Measurements from ENCODE around the gene AATF.

Gene AATF

GRCh38 chr17:36919407-36919968, 29.3 kb upstream of the AATF start:
- Histone ChIP-seq H3F3A (ENCODE audit: insufficient read depth, low read length) (no peaks in the 10 kb centered on the region), H3K4me3 (ENCODE audit: low read length) (no peak overlapping the region), H3K4me1 (ENCODE audit: low read length) (no peaks in the 10 kb centered on the region), H2AFZ (ENCODE audit: low read length) (no peak overlapping the region), H3K36me3 (replicated peaks; ENCODE audit: insufficient read depth, low read length) (no peaks in the 10 kb centered on the region), H3K27ac (ENCODE audit: low read length) (no peak overlapping the region), H4K20me1 (ENCODE audit: insufficient read depth, low read length) (no peaks in the 10 kb centered on the region), H3K79me2 (ENCODE audit: low read length) (no peaks in the 10 kb centered on the region), H3K9me3 (replicated peaks; ENCODE audit: insufficient read depth, low read length) (no peaks in the 10 kb centered on the region), H3K27me3 (replicated peaks; ENCODE audit: insufficient read depth, low read length) (peaks cover 6% of the 10 kb centered on the region; the same call in 1 of the 2 replicates), H3K4me2 (ENCODE audit: low read depth, low read length) (no peak overlapping the region), H3K9ac (ENCODE audit: low read length) (no peak overlapping the region), H3K9me2 (replicated peaks; ENCODE audit: insufficient read depth, low read length) (no peaks in the 10 kb centered on the region)
- DNase-seq: no peak
- TF ChIP-seq EZH2 (optimal IDR thresholded peaks at IDR 0.05; ENCODE audit: low read depth, low read length): no peak
- TF ChIP-seq, protein P1, sequence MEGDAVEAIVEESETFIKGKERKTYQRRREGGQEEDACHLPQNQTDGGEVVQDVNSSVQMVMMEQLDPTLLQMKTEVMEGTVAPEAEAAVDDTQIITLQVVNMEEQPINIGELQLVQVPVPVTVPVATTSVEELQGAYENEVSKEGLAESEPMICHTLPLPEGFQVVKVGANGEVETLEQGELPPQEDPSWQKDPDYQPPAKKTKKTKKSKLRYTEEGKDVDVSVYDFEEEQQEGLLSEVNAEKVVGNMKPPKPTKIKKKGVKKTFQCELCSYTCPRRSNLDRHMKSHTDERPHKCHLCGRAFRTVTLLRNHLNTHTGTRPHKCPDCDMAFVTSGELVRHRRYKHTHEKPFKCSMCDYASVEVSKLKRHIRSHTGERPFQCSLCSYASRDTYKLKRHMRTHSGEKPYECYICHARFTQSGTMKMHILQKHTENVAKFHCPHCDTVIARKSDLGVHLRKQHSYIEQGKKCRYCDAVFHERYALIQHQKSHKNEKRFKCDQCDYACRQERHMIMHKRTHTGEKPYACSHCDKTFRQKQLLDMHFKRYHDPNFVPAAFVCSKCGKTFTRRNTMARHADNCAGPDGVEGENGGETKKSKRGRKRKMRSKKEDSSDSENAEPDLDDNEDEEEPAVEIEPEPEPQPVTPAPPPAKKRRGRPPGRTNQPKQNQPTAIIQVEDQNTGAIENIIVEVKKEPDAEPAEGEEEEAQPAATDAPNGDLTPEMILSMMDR (IDR thresholded peaks at IDR 0.05; ENCODE audit: low read length): no peak
- TF ChIP-seq EZH2phosphoT487 (IDR thresholded peaks at IDR 0.05; ENCODE audit: low read length): no peak

- H3K79me2 ChIP-seq (ENCODE audit: low read length): no peaks in the 10 kb centered on the region
- no peaks in the 10 kb centered on the region for H4K20me1 ChIP-seq (ENCODE audit: insufficient read depth, low read length)
- no peaks in the 10 kb centered on the region for H3K9me3 ChIP-seq (replicated peaks; ENCODE audit: insufficient read depth, low read length)
- peaks cover 6% of the 10 kb centered on the region; the same call in 1 of the 2 replicates for H3K27me3 ChIP-seq (replicated peaks; ENCODE audit: insufficient read depth, low read length)
- no peaks in the 10 kb centered on the region for H3F3A ChIP-seq (ENCODE audit: insufficient read depth, low read length)
- no peak for DNase-seq
- no peaks in the 10 kb centered on the region for H3K36me3 ChIP-seq (replicated peaks; ENCODE audit: insufficient read depth, low read length)
- H3K4me3 ChIP-seq (ENCODE audit: low read length): no peak overlapping the region
- H3K9ac ChIP-seq (ENCODE audit: low read length): no peak overlapping the region
- TF ChIP-seq EZH2phosphoT487 (IDR thresholded peaks at IDR 0.05; ENCODE audit: low read length) (no peak), EZH2 (optimal IDR thresholded peaks at IDR 0.05; ENCODE audit: low read depth, low read length) (no peak)
- TF ChIP-seq, protein P1 (IDR thresholded peaks at IDR 0.05; ENCODE audit: low read length): no peak
- no peak overlapping the region for H3K27ac ChIP-seq (ENCODE audit: low read length)
- H3K4me1 ChIP-seq (ENCODE audit: low read length): no peaks in the 10 kb centered on the region
- no peaks in the 10 kb centered on the region for H3K9me2 ChIP-seq (replicated peaks; ENCODE audit: insufficient read depth, low read length)
- H3K4me2 ChIP-seq (ENCODE audit: low read depth, low read length): no peak overlapping the region
- no peak overlapping the region for H2AFZ ChIP-seq (ENCODE audit: low read length)
Measured at GRCh38 chr17:36920032-36921005, 28.4 kb upstream of the AATF start.

GRCh38 chr17:36921095-36921851, 27.5 kb upstream of the AATF start:
- H3K36me3 ChIP-seq (replicated peaks; ENCODE audit: insufficient read depth, low read length): no peaks in the 10 kb centered on the region
- H4K20me1 ChIP-seq (ENCODE audit: insufficient read depth, low read length): no peaks in the 10 kb centered on the region
- H3K27me3 ChIP-seq (replicated peaks; ENCODE audit: insufficient read depth, low read length): peaks cover 6% of the 10 kb centered on the region; the same call in 1 of the 2 replicates
- no peak overlapping the region for H3K4me2 ChIP-seq (ENCODE audit: low read depth, low read length)
- no peaks in the 10 kb centered on the region for H3K4me1 ChIP-seq (ENCODE audit: low read length)
- H2AFZ ChIP-seq (ENCODE audit: low read length): no peak overlapping the region
- DNase-seq: no peak
- H3K9ac ChIP-seq (ENCODE audit: low read length): no peak overlapping the region
- H3K9me3 ChIP-seq (replicated peaks; ENCODE audit: insufficient read depth, low read length): no peaks in the 10 kb centered on the region
- H3K9me2 ChIP-seq (replicated peaks; ENCODE audit: insufficient read depth, low read length): no peaks in the 10 kb centered on the region
- H3K4me3 ChIP-seq (ENCODE audit: low read length): no peak overlapping the region
- TF ChIP-seq EZH2phosphoT487 (IDR thresholded peaks at IDR 0.05; ENCODE audit: low read length) (no peak), EZH2 (optimal IDR thresholded peaks at IDR 0.05; ENCODE audit: low read depth, low read length) (no peak)
- TF ChIP-seq, protein P1 (IDR thresholded peaks at IDR 0.05; ENCODE audit: low read length): no peak
- H3F3A ChIP-seq (ENCODE audit: insufficient read depth, low read length): no peaks in the 10 kb centered on the region
- H3K79me2 ChIP-seq (ENCODE audit: low read length): no peaks in the 10 kb centered on the region
- no peak overlapping the region for H3K27ac ChIP-seq (ENCODE audit: low read length)
